ENCODE measurements around the gene LY86.

The LY86 gene

DNA sequence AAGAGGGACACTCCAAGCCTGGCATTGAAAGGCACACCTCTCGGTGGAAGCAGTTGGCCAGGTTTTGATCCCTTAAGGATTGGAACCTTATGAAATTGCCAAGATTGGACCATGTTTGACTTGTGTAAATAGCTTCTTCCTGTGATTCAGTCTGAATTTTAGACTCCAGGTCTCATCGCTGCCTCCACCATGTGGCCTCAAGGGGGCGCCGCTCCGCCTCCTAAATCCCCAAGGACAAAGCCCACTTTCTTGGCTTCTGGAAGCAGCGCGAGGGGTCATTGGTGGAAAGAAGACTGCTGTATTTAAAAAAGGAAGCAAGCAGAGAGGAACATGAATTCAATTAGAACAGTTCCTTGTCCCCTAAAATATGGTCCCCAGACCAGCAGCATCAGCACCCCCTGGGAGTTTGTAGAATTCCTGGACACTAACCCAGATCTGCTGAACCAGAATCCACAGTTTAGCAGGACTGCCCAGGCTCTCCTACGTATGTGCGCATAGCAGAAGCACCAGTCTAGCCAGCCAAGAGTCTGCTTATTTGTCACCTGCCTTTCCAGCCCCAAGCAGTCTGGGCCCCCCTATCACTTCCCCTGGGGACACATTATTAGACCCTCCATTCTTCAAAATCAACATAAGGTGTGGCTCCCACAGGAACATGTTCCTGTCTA lies 108.5 kb downstream of the LY86 start:
- peak overlapping the region; percentile 76 for H3K27ac ChIP-seq (ENCODE audit: low read depth, low read length)
- peak overlapping the region in 3 of 5 donors; percentile 18 to 51 (median 33) for H3K9ac ChIP-seq (ENCODE audit: low read length in 5 of 5)

DNA sequence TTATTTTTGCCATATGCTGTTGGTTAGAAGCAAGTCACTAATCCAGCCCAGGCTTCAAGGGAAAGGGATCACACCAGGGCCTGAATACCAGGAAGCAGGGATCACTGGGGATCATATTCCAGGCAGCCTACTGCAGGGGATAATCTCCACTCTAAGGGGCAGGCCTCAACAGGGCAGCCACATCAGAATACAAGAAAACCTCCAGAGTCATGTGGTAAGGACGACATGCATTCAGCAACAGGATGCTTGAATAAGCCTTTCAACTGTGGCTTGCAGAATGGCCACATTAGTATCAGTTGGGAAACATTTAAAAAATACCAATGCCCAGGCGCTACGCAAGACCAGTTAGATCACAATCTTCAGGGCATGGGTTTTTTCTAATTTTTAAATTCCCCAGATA lies 109.1 kb downstream of the LY86 start:
- Histone ChIP-seq H3K9ac (ENCODE audit: low read length in 5 of 5) (no peak overlapping the region), H3K27me3 (ENCODE audit: control insufficient read depth in 5 of 5, insufficient read depth in 4 of 5, low read length in 5 of 5) (no peaks in the 10 kb centered on the region), H3K27ac (ENCODE audit: low read depth, low read length) (peak overlapping the region; percentile 76), H3K9me3 (ENCODE audit: control insufficient read depth in 5 of 5, low read length in 5 of 5) (no peaks in the 10 kb centered on the region), H3K4me1 (ENCODE audit: control insufficient read depth in 5 of 5, insufficient read depth in 5 of 5, low read length in 5 of 5) (peaks cover 12 to 71% (median 59%) of the 10 kb centered on the region in 5 donors), H3K36me3 (ENCODE audit: control insufficient read depth in 5 of 5, insufficient read depth in 5 of 5, low read length in 5 of 5) (no peaks in the 10 kb centered on the region), H3K4me3 (ENCODE audit: low read depth in 1 of 5, low read length in 5 of 5) (no peak overlapping the region)

More for the DNA sequence above, 108.5 kb downstream of the LY86 start:
- H3K36me3 ChIP-seq (ENCODE audit: control insufficient read depth in 5 of 5, insufficient read depth in 5 of 5, low read length in 5 of 5), result no peaks in the 10 kb centered on the region
- no peaks in the 10 kb centered on the region for H3K27me3 ChIP-seq (ENCODE audit: control insufficient read depth in 5 of 5, insufficient read depth in 4 of 5, low read length in 5 of 5)
- H3K4me1 ChIP-seq (ENCODE audit: control insufficient read depth in 5 of 5, insufficient read depth in 5 of 5, low read length in 5 of 5), result peaks cover 12 to 70% (median 59%) of the 10 kb centered on the region in 5 donors
- no peak overlapping the region for H3K4me3 ChIP-seq (ENCODE audit: low read depth in 1 of 5, low read length in 5 of 5)
- H3K9me3 ChIP-seq (ENCODE audit: control insufficient read depth in 5 of 5, low read length in 5 of 5), result no peaks in the 10 kb centered on the region

DNA sequence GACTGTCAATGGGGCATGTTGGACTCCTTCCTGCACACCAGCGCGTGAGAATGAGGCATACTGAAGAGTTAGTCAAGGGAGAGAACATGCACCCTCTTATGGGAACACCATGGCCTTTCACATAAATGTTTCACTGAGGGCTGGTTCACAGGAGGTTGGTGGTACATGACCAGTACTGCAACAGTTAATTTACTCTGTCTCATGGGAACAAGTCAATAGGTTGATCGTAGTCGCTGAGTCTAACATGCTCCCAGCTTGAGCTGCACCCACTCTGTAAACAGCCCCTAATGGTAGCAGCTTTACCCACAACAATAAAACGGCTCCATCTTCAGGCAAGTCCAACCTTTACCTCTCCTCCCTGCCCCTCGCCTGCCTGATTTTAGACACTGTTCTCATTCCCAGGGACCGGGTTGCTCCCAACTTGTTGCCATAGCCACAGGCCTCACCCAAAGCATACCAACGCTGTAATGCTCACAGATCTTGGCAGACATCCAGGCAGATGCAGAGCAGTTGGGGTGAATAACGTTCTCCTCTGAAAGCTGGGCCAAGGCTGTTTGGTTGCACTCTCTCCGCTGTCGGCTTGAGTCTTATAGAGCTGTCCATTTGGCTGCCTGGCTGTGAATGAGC lies 111.3 kb downstream of the LY86 start:
- no peaks in the 10 kb centered on the region for H3K36me3 ChIP-seq (ENCODE audit: control insufficient read depth in 5 of 5, insufficient read depth in 5 of 5, low read length in 5 of 5)
- H3K27ac ChIP-seq (ENCODE audit: low read depth, low read length), result peak overlapping the region; percentile 90
- no peaks in the 10 kb centered on the region for H3K27me3 ChIP-seq (ENCODE audit: control insufficient read depth in 5 of 5, insufficient read depth in 4 of 5, low read length in 5 of 5)
- peak overlapping the region in 3 of 5 donors; percentile 12 to 57 (median 27) for H3K9ac ChIP-seq (ENCODE audit: low read length in 5 of 5)
- H3K4me3 ChIP-seq (ENCODE audit: low read depth in 1 of 5, low read length in 5 of 5), result peak overlapping the region in 1 of 5 donors; percentile 44
- H3K9me3 ChIP-seq (ENCODE audit: control insufficient read depth in 5 of 5, low read length in 5 of 5), result no peaks in the 10 kb centered on the region
- peaks cover 12 to 65% (median 56%) of the 10 kb centered on the region in 5 donors for H3K4me1 ChIP-seq (ENCODE audit: control insufficient read depth in 5 of 5, insufficient read depth in 5 of 5, low read length in 5 of 5)

- Histone ChIP-seq H3K27ac (ENCODE audit: low read depth, low read length) (peak overlapping the region; percentile 90), H3K27me3 (ENCODE audit: control insufficient read depth in 5 of 5, insufficient read depth in 4 of 5, low read length in 5 of 5) (no peaks in the 10 kb centered on the region), H3K4me1 (ENCODE audit: control insufficient read depth in 5 of 5, insufficient read depth in 5 of 5, low read length in 5 of 5) (peaks cover 9 to 57% (median 49%) of the 10 kb centered on the region in 5 donors), H3K4me3 (ENCODE audit: low read depth in 1 of 5, low read length in 5 of 5) (peak overlapping the region in 2 of 5 donors; percentile 13 to 44), H3K9me3 (ENCODE audit: control insufficient read depth in 5 of 5, low read length in 5 of 5) (no peaks in the 10 kb centered on the region), H3K36me3 (ENCODE audit: control insufficient read depth in 5 of 5, insufficient read depth in 5 of 5, low read length in 5 of 5) (no peaks in the 10 kb centered on the region), H3K9ac (ENCODE audit: low read length in 5 of 5) (peak overlapping the region in 2 of 5 donors; percentile 27 to 57)
These were observed 112.1 kb downstream of the LY86 start for GRCh38 chr6:6700407-6701270.

- no peaks in the 10 kb centered on the region for H3K36me3 ChIP-seq (ENCODE audit: control insufficient read depth in 5 of 5, insufficient read depth in 5 of 5, low read length in 5 of 5)
- H3K9ac ChIP-seq (ENCODE audit: low read length in 5 of 5), result no peak overlapping the region
- H3K27ac ChIP-seq (ENCODE audit: low read depth, low read length), result no peak overlapping the region
- no peaks in the 10 kb centered on the region for H3K9me3 ChIP-seq (ENCODE audit: control insufficient read depth in 5 of 5, low read length in 5 of 5)
- H3K4me1 ChIP-seq (ENCODE audit: control insufficient read depth in 5 of 5, insufficient read depth in 5 of 5, low read length in 5 of 5), result peaks cover 9 to 45% (median 36%) of the 10 kb centered on the region in 5 donors
- H3K4me3 ChIP-seq (ENCODE audit: low read depth in 1 of 5, low read length in 5 of 5), result no peak overlapping the region
- no peaks in the 10 kb centered on the region for H3K27me3 ChIP-seq (ENCODE audit: control insufficient read depth in 5 of 5, insufficient read depth in 4 of 5, low read length in 5 of 5)
These were observed 113.3 kb downstream of the LY86 start for GRCh38 chr6:6701864-6702263.

DNA sequence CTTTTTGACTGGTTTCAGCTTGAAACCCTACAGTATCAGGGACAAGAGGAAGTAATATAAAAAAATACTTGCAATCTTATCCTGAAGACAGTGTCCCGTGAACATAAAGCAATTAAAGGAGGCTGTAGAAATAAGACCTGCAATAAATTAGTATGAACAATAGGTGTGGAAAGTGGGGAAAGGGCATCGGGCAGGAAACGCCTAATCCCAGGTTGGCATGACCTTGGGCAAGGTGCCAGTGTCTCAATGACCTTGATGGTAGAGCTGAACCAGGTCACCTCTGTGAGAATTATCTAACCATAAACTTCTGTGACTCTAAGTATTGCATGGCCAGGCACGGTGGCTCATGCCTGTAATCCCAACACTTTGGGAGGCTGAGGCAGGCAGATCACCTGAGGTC lies 115.2 kb downstream of the LY86 start:
- no peaks in the 10 kb centered on the region for H3K9me3 ChIP-seq (ENCODE audit: control insufficient read depth in 5 of 5, low read length in 5 of 5)
- no peaks in the 10 kb centered on the region for H3K36me3 ChIP-seq (ENCODE audit: control insufficient read depth in 5 of 5, insufficient read depth in 5 of 5, low read length in 5 of 5)
- no peaks in the 10 kb centered on the region for H3K27me3 ChIP-seq (ENCODE audit: control insufficient read depth in 5 of 5, insufficient read depth in 4 of 5, low read length in 5 of 5)
- peaks cover 9 to 34% (median 27%) of the 10 kb centered on the region in 5 donors for H3K4me1 ChIP-seq (ENCODE audit: control insufficient read depth in 5 of 5, insufficient read depth in 5 of 5, low read length in 5 of 5)
- H3K9ac ChIP-seq (ENCODE audit: low read length in 5 of 5), result no peak overlapping the region
- no peak overlapping the region for H3K4me3 ChIP-seq (ENCODE audit: low read depth in 1 of 5, low read length in 5 of 5)
- H3K27ac ChIP-seq (ENCODE audit: low read depth, low read length), result no peak overlapping the region

Data from subcutaneous abdominal adipose tissue (tissue), 5 donors.